Stimulated activated CD8-positive, alpha-beta memory T cell treated with anti-CD3 and anti-CD28 coated beads, Interleukin-15, amount 100 ng/mL, for 1 hour (primary cell): ENCODE data around the gene CDKL4.
"Not testable (repeated sequence)": the region's sequence is repeated elsewhere in the genome, so short reads cannot be mapped to it uniquely, and the experiment has no call there.

ENCODE experiments used
- DNase-seq: peaks from one replicate; pipeline ENCODE4 v3.0.0-alpha.2; 2020; ENCODE audit warnings: low read depth

CDKL4 gene

GRCh38 chr2:39141334-39142271, 102.2 kb downstream of the CDKL4 start:
- no peak for DNase-seq

DNA sequence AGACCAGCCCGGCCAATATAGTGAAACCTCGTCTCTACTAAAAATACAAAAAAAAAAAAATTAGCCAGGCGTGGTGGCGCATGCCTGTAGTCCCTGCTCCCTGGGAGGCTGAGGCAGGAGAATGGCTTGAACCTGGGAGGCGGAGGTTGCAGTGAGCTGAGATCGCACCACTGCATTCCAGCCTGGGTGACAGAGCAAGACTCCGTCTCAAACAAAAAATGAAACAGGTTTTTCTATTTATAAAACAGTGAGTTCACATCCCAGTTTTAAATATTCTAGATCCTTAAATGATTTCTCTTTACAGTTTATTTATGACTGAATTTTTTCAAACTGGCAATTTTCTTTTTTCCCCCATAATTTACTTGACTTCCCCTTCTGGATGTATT, 102.8 kb downstream of the CDKL4 start:
- not testable (repeated sequence) for DNase-seq

GRCh38 chr2:39140322-39140847, 103.4 kb downstream of the CDKL4 start:
- no peak for DNase-seq

DNA sequence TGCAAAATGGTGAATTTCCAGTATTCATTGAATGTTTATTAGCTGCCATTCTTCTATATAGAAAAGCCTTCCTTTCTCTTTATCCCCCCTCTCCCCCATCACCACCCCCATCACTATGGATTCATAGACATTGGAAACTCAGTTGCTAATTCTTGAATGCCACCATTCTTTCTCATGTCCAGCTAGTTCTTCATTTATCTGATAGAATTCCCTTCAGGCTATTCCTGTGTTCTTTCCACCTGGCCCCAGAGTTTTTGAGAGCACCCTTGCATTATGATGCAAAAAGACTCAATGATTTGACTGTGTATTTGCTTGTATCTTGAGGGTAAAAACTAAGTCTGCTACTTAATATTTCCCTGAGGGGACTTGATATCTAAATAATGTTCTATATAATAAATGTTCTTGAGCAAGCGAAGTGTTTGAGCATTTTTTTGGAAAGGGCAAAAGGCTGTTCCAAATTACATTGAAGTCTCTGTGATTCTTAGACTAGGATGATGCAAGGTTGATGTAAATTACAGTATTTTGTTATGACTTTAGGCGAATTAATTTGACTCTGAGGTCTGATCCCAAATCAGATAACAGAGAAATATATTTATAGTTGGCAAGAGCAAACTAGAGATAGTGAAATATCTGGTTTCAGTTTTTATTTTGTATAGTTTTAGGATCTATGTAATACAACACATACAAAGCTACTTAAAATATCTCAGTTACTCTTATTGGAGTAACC, 104.1 kb downstream of the CDKL4 start:
- DNase-seq, result no peak

DNA sequence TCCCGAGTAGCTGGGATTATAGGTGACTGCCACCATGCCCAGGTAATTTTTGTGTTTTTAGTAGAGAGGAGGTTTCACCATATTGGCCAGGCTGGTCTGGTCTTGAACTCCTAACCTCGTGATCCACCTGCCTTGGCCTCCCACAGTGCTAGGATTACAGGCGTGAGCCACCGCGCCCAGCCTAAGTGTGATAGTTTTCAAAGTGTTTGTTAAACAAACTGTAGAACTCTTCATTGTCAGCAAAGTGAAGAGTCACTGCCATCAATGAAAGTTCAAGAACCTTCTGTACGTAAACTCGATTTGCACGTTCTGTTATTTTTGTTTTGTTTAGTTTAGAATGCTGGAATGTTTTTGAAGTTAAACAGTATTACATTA, 104.9 kb downstream of the CDKL4 start:
- no peak for DNase-seq

DNA sequence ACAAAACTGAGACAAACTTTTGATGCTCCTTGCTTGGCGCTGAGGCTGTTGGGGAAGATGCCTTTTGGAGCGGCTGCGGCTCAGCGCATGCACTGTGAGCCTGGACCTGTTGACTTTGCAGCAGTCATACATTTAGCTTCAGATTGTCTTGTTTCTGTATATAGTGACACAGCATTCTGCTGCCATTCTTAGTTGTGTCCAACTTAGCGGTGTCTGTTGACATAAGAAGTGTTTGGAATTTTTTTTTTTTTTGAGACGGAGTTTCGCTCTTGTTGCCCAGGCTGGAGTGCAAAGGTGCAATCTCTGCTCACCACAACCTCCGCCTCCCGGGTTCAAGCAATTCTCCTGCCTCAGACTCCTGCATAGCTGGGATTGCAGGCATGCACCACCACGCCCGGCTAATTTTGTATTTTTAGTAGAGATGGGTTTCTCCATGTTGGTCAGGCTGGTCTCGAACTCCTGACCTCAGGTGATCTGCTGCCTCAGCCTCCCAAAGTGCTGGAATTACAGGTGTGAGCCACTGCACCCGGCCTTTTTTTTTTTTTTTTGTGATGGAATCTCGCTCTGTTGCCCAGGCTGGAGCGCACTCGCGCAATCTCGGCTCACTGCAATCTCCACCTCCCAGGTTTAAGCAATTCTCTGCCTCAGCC, 105.5 kb downstream of the CDKL4 start:
- not testable (repeated sequence) for DNase-seq

DNA sequence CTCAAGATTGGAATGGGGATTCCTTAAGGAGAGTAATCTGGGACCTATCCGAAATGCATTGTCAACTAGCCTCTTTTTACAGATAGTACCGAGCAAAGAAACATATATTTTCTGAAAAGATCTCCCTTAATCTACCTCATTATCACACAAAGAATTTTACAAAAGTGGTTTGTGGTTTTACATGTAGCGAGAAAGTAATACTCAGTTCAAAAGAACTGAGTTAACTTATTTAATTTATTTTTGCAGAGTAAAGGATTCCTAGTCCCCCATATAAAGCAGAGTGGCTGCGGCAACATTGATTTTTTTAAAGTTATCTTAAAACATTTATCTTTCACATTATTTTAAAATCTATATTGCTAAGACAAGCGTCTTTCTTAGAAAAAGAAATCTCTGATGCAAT, 107.0 kb downstream of the CDKL4 start:
- no peak for DNase-seq

- no peak for DNase-seq
These were observed 108.0 kb downstream of the CDKL4 start for GRCh38 chr2:39135690-39136259.

- DNase-seq, result no peak
These were observed 110.4 kb downstream of the CDKL4 start for GRCh38 chr2:39133215-39133851.

DNA sequence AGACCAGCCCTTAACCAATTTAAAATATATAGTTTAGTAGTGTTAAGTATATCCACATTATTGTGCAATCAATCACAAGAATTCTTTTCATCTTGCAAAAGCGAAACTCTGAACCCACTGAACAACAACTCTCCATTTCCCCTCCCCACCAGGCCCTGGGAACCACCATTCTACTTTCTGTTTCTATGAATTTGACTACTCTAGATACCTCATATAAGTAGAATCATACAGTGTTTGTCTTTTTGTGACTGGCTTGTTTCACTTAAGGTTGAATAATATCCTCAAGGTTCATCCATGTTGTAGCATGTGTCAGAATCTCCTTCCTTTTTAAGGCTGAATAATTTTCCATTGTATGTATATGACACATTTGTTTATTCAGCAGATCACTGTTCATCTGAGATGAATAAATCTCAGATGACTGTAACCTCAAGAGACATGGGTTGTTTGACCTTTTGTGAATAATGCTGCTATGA, 114.8 kb downstream of the CDKL4 start:
- DNase-seq, result peak; percentile 23

DNA sequence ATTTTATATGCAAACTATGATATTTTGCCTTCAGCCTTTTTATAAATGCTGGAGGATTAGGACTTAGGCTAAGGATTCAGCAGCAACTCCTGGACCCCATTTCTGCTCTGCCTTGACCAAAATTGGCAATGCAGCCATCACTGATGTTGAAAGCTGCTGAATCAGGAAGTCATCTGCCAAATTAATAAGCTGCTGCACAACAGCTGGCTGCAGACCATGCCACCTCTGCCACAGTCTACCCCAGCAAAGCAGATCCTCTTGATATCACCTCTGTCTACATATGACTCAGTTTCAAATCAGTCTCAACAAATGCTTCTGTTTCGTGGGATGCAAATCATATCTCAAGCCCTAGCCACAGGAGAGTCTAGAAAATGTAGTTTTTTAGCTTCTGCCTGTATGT, 115.8 kb downstream of the CDKL4 start:
- no peak for DNase-seq
